ENCODE measurements around the gene CXCL16.
A peak's percentile ranks its signal among the peaks of the same experiment; 100 is the strongest.

Gene CXCL16

GRCh38 chr17:4748686-4749085 lies 9.0 kb upstream of the CXCL16 start:
- no peak for DNase-seq

- no peak for DNase-seq
Observed at GRCh38 chr17:4747847-4748246, 8.1 kb upstream of the CXCL16 start.

GRCh38 chr17:4744999-4745969 lies 5.6 kb upstream of the CXCL16 start:
- no peak for DNase-seq

GRCh38 chr17:4743898-4744297 lies 4.2 kb upstream of the CXCL16 start:
- no peak for DNase-seq

GRCh38 chr17:4743216-4743615 lies 3.5 kb upstream of the CXCL16 start:
- DNase-seq, result no peak

GRCh38 chr17:4742629-4743028 lies 2.9 kb upstream of the CXCL16 start:
- no peak for DNase-seq

- DNase-seq, result no peak
Observed at GRCh38 chr17:4742133-4742532, 2.4 kb upstream of the CXCL16 start.

GRCh38 chr17:4741544-4741943 lies 1.8 kb upstream of the CXCL16 start:
- no peak for DNase-seq

- no peak for DNase-seq
Observed at GRCh38 chr17:4740584-4740983, 856 bp upstream of the CXCL16 start.

- DNase-seq, result no peak
Observed at GRCh38 chr17:4740025-4740351, 260 bp upstream of the CXCL16 start.

GRCh38 chr17:4738136-4739121 lies 1.3 kb downstream of the CXCL16 start:
- no peak for DNase-seq

GRCh38 chr17:4735876-4736651 lies 3.7 kb downstream of the CXCL16 start:
- no peak for DNase-seq

GRCh38 chr17:4734857-4735475 lies 4.8 kb downstream of the CXCL16 start:
- no peak for DNase-seq

GRCh38 chr17:4733073-4733531 lies 6.6 kb downstream of the CXCL16 start:
- no peak for DNase-seq

GRCh38 chr17:4728124-4728523 lies 11.6 kb downstream of the CXCL16 start:
- DNase-seq, result no peak

- DNase-seq, result no peak
Observed at GRCh38 chr17:4725646-4726310, 13.9 kb downstream of the CXCL16 start.

GRCh38 chr17:4724650-4725049 lies 15.1 kb downstream of the CXCL16 start:
- DNase-seq, result no peak

GRCh38 chr17:4722678-4723240 lies 17.0 kb downstream of the CXCL16 start:
- peak; percentile 34 for DNase-seq

- peak; percentile 95 for DNase-seq
Observed at GRCh38 chr17:4721203-4722135, 18.3 kb downstream of the CXCL16 start.

- no peak for DNase-seq
Observed at GRCh38 chr17:4720787-4721186, 18.9 kb downstream of the CXCL16 start.

Data from NCI-H82 (cell line).